ENCODE data around the gene AFF1.

DNA sequence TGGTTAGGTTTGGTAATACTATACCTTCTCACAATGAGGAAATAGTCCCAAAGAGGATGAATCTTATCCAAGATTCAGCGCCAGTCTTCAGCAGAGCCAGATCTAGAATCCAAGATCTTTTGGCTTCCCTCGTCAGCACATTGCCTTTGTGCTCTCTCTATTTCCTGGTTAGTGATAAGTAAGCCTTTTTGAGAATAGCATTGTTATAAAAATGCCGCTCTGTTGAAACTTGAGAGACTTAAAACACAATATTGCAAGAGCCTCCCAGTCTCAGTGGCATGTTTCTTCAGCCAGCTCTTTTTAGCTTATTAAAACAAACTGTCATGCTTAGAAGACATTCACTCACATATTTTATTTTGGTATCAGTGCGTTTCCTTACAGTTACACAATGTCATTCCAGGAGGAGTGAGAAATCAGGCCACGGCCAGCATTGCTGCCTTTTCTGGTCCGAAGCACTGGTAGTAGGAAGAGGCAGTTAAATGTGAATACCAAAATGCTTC lies 144.2 kb downstream of the AFF1 start:
- no peak for TF ChIP-seq EZH2 (IDR thresholded peaks at IDR 0.05; ENCODE audit: insufficient read depth, poor library complexity, severe bottlenecking)
- TF ChIP-seq EZH2phosphoT487 (IDR thresholded peaks at IDR 0.05; ENCODE audit: insufficient read depth, low read depth): no peak

Data from GM23248 (cell line).